NCI-H2196 treated with DMSO at 0.1 percent for 48 hours (cell line): ENCODE data around the gene CHST12.
"Not testable (repeated sequence)": the region's sequence is repeated elsewhere in the genome, so short reads cannot be mapped to it uniquely, and the experiment has no call there.

Experiments used
- DNase-seq: peaks from one replicate; lab custom pipeline; 2025; ENCODE audit not compliant: unreplicated experiment; lab: John Stamatoyannopoulos, UW

The CHST12 gene

GRCh38 chr7:2377492-2377891 lies 25.9 kb upstream of the CHST12 start:
- DNase-seq, result not testable (repeated sequence)

GRCh38 chr7:2378125-2378524 lies 25.3 kb upstream of the CHST12 start:
- not testable (repeated sequence) for DNase-seq

DNA sequence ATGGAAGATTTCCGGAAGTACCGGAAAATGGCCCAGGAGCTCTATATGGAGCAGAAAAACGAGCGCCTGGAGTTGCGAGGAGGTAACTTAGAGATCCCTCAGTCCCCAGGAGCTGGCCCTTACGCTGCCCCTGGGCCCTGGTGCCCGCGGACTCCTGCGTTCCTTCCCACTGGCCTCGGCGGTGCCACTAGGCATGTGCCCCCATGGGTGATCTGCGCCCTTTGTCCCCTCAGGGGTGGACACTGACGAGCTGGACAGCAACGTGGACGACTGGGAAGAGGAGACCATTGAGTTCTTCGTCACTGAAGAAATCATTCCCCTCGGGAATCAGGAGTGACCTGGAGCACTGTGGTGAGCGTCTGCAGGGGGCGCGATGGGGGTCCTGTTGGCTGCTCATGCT lies 24.2 kb upstream of the CHST12 start:
- DNase-seq, result no peak

DNA sequence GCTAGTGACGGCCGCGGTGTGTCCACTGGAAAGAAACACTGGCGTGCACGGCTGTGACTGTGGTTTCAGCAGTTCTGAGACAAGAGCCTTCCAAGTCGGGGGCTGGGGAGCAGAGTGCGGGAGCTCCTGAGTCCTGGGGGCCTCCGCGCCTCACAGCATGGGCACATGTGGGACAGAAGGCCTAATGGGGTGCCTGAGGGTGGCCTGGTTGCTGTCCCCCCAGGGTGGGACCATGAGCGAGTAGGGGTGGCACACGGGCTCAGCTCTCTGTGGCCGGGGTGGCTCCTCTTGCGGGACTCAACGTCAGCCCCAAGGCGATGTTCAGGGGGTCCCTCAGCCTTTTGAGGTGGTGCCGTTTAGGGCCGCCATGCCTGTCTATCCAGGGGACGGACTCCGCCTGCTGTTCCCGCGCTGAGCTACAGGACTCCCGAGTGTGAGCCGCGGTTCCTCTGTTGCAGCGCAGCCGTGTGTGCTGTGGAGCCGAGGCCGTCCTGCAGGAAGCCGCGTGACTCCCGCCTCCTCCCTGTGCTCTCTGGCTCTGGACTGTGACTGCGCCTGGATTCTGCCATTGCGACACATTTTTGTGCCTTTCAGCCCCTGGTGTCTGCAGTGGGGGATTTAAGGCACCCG lies 23.5 kb upstream of the CHST12 start:
- DNase-seq, result no peak

GRCh38 chr7:2380461-2380860 lies 22.9 kb upstream of the CHST12 start:
- DNase-seq, result no peak

DNA sequence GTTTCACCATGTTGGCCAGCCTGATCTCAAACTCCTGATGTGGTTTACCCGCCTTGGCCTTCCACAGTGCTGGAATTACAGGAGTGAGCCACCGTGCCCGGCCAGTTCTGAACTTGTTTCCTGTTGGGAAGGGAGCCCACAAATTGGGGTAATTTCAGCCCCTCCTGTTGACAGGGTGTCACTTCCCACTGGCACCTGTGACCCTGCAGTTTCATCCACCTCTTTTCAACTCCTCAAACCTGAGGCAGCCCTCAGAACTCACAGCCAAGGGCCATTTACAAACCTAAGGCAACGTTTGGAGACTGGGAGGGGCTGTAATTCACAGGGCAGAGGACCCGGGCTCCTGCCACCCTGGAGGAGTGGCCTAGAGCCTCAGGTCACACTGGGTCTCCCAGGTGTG lies 22.2 kb upstream of the CHST12 start:
- DNase-seq, result no peak

GRCh38 chr7:2381881-2382509 lies 21.4 kb upstream of the CHST12 start:
- no peak for DNase-seq

GRCh38 chr7:2383543-2384274 lies 19.7 kb upstream of the CHST12 start:
- DNase-seq, result no peak

DNA sequence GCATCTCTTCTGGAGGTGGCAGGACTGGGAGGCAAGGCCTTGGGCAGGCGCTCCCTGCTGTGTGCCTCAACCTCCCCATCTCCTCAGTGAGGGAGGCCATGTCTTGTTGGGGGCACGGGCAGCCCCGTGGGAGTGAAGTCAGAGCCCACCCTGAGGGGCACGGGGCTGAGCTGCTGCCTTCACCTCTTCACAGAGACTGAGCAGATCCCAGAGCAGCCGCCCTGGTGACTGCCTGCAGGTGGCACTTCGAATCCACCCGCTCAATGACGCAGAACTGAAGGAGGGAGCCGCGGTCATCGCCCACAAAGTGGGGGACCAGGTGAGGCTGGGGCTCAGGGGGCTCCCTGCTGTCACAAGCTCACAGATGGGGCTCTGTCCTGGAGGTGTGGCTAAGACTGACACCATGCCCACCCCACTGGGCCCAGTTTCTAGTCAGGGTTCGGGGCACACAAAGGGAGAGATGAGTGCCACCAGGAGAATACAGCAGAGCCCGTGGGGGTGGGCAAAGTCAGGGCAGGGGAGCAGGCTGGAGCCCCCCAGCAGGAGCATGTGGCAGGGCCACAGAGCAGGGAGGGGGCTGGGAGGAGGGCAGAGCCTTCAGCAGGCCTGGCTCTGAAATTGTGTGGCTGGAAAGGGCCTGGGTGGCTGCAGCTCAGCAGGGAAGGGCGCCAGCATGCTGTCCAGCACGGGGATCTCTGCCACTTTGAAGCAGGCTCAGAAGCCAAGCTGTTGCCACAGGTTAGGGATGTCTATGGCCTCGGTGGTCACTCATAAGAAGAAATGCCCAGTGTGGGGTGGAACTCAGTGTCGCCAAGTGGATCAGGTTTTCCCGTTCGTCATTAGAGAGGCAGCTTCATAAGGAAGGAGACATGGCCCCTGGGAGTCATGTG lies 18.8 kb upstream of the CHST12 start:
- DNase-seq, result no peak

DNA sequence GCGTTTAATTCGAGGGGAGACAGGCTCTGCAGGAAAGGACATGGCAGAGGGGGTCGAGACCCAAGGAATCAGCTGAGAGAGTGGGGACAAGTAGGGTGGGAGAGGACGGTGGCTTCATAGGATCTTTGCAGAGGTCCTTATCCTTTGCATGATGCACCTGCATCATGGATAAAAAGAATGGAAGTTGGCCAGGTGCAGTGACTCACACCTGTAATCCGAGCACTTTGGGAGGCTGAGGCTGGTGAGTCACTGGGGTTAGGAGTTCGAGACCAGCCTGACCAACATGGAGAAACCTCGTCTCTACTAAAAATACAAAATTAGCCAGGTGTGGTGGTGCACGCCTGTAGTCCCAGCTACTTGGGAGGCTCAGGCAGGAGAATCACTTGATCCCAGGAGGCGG lies 17.3 kb upstream of the CHST12 start:
- DNase-seq, result not testable (repeated sequence)

DNA sequence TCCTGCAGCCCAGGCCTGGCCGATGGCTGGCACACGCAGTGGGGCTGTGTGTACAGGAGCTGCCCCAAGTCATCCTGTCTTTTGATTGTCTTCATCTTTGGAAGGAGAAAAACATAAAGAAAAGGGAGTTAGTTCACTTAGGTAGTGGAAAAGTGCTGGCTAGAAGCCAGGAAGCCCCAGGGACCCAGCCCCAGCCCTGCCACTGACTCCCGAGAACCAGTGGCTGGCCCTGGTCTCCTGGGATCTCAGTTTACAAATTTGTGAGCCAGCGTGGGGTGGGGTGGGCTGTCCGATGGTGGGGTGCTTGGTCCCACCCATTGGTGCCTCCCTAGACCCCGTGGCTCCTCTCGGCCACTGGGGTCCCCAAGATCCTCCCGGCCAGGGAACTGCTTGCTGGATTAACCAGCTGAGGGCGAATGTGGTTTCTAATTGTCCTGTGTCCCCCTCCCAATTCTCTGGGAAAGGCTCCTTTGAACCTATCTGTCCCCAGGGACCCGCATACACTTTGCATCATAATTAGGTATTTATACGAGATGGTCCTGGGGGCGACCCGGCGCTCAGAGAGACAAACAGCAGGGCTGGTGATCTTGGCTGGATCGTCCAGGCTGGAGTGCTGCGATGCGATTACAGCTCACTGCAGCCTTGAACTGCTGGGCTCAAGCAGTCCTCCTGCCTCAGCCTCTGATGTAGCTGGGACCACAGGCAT lies 16.3 kb upstream of the CHST12 start:
- DNase-seq, result no peak

DNA sequence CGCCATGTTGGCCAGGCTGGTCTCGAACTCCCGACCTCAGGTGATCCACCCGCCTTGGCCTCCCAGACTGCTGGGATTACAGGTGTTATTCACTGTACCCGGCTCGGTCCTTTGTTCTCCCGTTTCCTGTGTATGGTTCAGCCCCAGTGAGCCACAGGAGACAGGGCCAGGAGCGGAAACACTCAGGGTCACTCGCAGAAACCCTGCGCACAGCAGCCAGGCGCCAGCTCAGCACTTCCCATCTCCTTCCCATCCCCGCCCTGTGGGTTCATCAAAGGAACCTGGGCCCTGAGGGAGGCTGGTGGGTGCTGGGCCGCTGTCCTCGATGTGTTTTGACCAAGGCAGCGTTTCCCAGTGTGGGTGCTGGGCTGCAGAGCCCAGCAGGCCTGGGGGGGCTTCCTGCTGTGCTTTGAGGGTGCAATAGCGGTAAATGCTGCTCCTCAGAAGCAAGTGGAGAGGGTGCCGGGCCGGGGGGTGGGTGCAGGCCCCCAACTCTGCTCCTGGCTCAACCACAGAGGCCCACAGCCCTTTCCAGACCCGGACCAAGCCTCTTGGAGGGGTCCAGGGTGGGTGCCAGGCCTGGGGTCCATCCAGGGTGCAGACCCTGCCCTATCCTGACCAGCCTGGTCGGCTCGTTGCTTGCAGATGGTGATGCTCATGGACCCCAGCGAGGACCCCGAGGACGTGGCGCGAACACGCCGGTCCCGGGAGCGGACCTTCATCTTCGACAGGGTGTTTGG lies 15.3 kb upstream of the CHST12 start:
- no peak for DNase-seq

DNA sequence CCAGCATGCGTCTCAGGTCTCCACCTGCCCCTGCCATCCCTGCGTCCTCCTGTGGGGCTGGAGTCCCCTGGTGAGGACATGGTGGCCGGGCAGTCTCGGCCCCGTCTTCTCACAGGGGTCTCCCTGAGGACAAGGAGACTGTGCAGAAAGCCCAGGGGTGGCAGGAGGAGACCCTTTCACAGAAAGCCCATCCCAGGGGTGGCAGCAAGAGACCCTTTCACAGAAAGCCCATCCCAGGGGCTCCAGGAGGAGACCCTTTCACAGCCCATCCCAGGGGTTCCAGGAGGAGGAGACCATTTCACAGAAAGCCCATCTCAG lies 14.8 kb upstream of the CHST12 start:
- DNase-seq, result no peak

DNA sequence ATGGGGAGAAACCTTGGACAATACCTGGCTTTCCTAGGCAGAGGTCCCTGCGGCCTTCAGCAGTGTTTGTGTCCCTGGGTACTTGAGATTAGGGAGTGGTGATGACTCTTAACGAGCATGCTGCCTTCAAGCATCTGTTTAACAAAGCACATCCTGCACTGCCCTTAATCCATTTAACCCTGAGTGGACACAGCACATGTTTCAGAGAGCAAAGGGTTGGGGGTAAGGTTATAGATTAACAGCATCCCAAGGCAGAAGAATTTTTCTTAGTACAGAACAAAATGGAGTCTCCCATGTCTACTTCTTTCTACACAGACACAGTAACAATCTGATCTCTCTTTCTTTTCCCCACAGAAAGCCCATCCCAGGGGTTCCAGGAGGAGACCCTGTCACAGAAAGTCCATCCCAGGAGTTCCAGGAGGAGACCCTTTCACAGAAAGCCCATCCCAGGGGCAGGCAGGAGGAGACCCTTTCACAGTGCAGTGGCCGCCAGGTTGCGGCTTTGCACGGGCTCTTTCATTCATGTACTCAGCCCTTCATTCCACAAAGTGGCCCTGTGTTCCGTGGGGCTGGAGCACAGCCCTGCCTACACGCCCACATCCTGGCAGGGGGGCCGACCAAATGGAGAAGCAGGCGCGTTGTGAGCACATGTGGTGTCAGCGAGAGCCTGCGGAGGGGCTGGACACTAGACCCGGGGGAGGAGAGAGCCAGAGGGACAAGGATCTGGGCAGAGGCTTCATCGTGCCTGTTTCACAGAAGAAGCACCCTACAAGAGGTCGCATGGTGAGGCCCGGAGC lies 13.2 kb upstream of the CHST12 start:
- DNase-seq, result not testable (repeated sequence)

GRCh38 chr7:2393706-2394105 lies 9.7 kb upstream of the CHST12 start:
- no peak for DNase-seq

DNA sequence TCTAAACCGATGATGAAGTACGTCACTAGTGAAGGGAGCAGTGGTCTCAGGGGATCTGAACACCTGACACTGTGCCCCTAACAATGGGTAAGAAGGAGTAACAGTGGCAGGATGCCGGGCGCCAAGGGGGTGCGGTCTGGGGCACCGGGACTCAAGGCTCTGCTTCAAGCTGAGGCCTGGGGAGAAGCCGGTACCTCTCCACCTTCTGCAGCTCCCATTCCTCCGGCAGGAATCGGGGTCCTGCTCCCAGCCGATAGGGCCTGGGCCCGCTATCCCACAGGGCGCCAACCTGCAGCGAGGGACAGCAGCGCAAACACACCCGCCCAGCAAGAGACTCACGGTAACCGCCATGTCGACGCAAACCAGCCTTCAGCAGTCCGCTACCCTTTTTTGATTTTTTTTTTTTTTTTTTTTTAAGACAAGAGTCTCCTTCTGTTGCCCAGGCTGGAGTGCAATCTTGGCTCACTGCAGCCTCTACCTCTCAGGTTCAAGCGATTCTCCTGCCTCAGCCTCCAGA lies 8.8 kb upstream of the CHST12 start:
- DNase-seq, result no peak

DNA sequence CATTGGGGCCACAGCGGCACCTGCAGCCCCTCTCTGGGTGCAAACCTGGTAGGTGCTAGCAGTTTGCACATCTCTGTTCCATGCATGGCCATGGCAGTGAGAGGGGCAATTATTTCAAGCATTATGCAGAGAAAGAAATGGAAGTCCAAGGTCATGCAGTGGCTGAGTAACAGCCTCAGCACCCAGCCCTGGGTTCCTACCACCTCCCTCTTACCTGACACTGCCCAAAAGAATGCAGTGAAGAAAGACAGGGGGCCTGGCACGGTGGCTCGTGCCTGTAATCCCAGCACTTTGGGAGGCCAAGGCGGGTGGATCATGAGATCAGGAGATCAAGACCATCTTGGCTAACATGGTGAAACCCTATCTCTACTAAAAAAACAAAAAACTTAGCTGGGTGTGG lies 4.9 kb upstream of the CHST12 start:
- no peak for DNase-seq

DNA sequence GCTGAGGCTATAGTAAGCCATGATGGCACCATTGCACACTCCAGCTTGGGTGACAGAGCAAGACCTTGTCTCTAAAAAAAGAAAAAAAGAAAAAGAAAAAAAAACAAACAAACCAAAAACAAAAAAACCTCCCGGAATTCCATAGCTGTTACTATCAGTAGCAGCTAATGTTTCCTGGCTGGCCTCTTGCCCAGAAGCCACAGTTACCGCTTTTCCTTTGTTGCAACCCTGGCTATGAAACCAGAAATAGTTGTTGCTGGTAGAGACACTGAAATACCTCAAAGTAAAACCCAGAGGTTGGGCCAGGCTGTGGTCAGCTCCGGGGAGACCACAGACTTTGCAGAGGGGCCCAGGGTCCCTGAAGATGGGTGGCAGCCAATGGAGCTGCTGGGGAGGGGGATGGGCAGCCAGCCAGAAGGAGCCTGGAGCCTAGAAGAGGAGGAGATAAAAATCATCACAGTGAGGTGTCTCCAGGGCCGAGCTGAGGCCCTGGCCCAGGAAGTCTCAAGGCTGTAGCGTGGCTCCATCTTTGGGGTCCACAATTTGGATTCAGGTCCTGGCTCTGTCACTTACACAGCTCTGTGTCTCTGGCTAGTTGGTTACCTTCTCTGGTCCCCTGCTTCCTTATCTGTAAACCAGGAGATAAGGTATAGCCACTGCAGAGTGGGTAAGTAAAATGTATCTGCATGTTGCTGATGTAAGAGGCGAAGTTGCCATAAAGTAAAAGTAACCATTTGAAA lies 3.4 kb upstream of the CHST12 start:
- DNase-seq, result peak; percentile 47

DNA sequence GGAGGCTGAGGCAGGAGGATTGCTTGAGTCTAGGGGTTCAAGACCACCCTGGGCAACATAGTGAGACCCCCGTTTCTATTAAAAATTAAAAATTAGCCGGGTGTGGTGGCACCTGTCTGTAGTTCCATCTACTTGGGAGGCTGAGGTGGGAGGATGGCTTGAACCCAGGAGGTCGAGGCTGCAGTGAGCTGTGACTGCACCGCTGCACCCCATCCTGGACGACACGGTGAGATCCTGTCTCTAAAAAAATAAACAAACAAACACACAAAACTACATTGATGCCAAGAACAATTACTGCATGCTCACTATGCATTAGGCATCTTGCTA lies 761 bp upstream of the CHST12 start:
- DNase-seq, result no peak
